Caco-2 (cell line): ENCODE measurements around the gene NDST3. TPM values are rescaled to one million over a fixed set of nuclear protein-coding genes. Genes with fewer than 3 reads are reported as not detected.

Experiments used
- BruUV-seq: library from RNA; stranded (reverse); fragments of 400-500 nt; replicated peaks from 2 replicates; lab custom pipeline; 2021; lab: Mats Ljungman, UMichigan
- CTCF ChIA-PET: fragments of 300-600 bp; sonication (Branson Sonifier 250); formaldehyde crosslinking; loops from one replicate; lab custom pipeline; 2022; ENCODE audit warnings: antibody characterized with exemption; lab: Charles Lee
- POLR2A ChIA-PET: fragments of 300-600 bp; sonication (Branson Sonifier 250); formaldehyde crosslinking; loops from one replicate; lab custom pipeline; 2022; ENCODE audit warnings: antibody characterized with exemption; lab: Charles Lee
- DNase-seq, 2 experiments: peaks; one replicate each; pipeline versions ENCODE4 v3.0.0 to v3.0.0-alpha.2; 2020 to 2022
- H3K27me3 ChIP-seq: replicated peaks from 2 replicates; pipeline ENCODE4 v1.6.0; 2011; ENCODE audit warnings: low read length; ENCODE audit not compliant: control insufficient read depth, insufficient read depth
- H3K36me3 ChIP-seq: 2 replicates; pipeline ENCODE4 v1.5.1; 2011; ENCODE audit warnings: low read length; ENCODE audit not compliant: control insufficient read depth, insufficient read depth
- H3K4me1 ChIP-seq: fragments of 250-450 bp; sonication (Bioruptor Pico); 2 replicates; pipeline ENCODE4 v1.5.1; 2020; ENCODE audit warnings: mild to moderate bottlenecking
- H3K4me3 ChIP-seq: 2 replicates; pipeline ENCODE4 v1.5.1; 2011; ENCODE audit warnings: low read depth, mild to moderate bottlenecking, control low read depth, low read length
- H3K9me3 ChIP-seq: fragments of 250-450 bp; sonication (Bioruptor Pico); 2 replicates; pipeline ENCODE4 v1.5.1; 2020; ENCODE audit warnings: mild to moderate bottlenecking, moderate library complexity
- H3K27ac Mint-ChIP-seq: one replicate; pipeline ENCODE4 v1.8.0; 2022; ENCODE audit warnings: mixed read lengths; ENCODE audit not compliant: unreplicated experiment
- H3K27me3 Mint-ChIP-seq: one replicate; pipeline ENCODE4 v1.8.0; 2022; ENCODE audit warnings: mixed read lengths; ENCODE audit not compliant: insufficient read depth, unreplicated experiment
- H3K36me3 Mint-ChIP-seq: one replicate; pipeline ENCODE4 v1.8.0; 2022; ENCODE audit warnings: mild to moderate bottlenecking, mixed read lengths; ENCODE audit not compliant: insufficient read depth, unreplicated experiment
- H3K4me1 Mint-ChIP-seq: one replicate; pipeline ENCODE4 v1.8.0; 2022; ENCODE audit warnings: low read depth, mixed read lengths; ENCODE audit not compliant: unreplicated experiment
- H3K4me3 Mint-ChIP-seq: one replicate; pipeline ENCODE4 v1.8.0; 2022; ENCODE audit warnings: mild to moderate bottlenecking, moderate library complexity, mixed read lengths; ENCODE audit not compliant: unreplicated experiment
- H3K9me3 Mint-ChIP-seq: one replicate; pipeline ENCODE4 v1.8.0; 2022; ENCODE audit warnings: mixed read lengths; ENCODE audit not compliant: unreplicated experiment
- intact Hi-C: fragments of 100-400 bp; cut with micrococcal nuclease; formaldehyde crosslinking; loops from one replicate; pipeline ENCODE4 v1.10.0; 2022; ENCODE audit not compliant: unreplicated experiment
- total RNA-seq: library from RNA; stranded (reverse); gene quantifications from 2 replicates; pipeline ENCODE4 v1.2.3, GENCODE V29; 2022
- TF ChIP-seq, protein P1 (sequence below), 2 experiments: fragments of 200-600 bp in 1 of 2; IDR thresholded peaks; 1 replicate in 1 of 2; 2 replicates in 1 of 2; pipeline versions ENCODE4 v1.5.1 to v1.8.0; 2011 to 2022; ENCODE audit warnings: antibody characterized with exemption in 1 of 2, control low read depth in 1 of 2, inconsistent platforms in 1 of 2, low read depth in 1 of 2, low read length in 1 of 2, mild to moderate bottlenecking in 1 of 2, moderate library complexity in 1 of 2; ENCODE audit not compliant: insufficient read depth in 1 of 2, severe bottlenecking in 1 of 2, unreplicated experiment in 1 of 2

NDST3 gene
- total RNA-seq, 1 experiment from 2014 or later, result not detected

DNA sequence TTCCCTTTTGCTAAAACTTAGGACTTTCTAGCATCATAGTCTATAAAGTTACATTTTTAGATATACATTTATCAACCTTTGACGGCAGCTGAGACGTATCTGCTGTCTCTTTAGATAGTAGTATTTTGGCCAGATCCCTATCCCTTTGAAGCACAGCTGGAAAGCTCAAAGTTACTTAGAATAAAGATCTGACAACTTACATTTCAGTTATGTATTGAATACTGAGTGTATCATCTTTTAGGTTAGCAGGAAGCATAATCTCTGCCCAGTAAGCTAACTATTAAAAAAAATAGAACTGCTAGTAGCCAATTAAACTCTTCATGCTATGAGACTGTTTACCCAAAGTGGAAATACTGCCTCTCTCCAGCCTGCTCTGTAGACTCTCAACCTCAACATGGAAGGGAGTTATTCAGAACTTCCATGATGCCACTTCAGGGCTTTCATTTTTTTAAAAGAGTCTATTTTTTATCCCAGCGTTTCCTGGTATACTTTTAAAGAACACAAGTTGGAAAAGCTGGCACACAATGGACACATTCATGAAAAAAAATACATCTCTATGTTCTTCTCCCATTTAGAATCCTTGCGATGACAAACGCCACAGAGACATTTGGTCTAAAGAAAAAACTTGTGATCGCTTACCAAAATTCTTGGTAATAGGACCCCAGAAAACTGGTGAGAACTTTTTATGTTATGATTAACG lies 192.2 kb downstream of the NDST3 start:
- H3K9me3 ChIP-seq, result no peaks in the 10 kb centered on the region
- H3K27me3 Mint-ChIP-seq, result no peaks in the 10 kb centered on the region
- no peak overlapping the region for H3K27ac Mint-ChIP-seq
- no peak for DNase-seq
- no TSS peak for BruUV-seq
- H3K9me3 Mint-ChIP-seq, result no peaks in the 10 kb centered on the region
- TF ChIP-seq, protein P1, sequence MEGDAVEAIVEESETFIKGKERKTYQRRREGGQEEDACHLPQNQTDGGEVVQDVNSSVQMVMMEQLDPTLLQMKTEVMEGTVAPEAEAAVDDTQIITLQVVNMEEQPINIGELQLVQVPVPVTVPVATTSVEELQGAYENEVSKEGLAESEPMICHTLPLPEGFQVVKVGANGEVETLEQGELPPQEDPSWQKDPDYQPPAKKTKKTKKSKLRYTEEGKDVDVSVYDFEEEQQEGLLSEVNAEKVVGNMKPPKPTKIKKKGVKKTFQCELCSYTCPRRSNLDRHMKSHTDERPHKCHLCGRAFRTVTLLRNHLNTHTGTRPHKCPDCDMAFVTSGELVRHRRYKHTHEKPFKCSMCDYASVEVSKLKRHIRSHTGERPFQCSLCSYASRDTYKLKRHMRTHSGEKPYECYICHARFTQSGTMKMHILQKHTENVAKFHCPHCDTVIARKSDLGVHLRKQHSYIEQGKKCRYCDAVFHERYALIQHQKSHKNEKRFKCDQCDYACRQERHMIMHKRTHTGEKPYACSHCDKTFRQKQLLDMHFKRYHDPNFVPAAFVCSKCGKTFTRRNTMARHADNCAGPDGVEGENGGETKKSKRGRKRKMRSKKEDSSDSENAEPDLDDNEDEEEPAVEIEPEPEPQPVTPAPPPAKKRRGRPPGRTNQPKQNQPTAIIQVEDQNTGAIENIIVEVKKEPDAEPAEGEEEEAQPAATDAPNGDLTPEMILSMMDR (IDR thresholded peaks at IDR 0.05; ENCODE audit: insufficient read depth in 1 of 2, low read depth in 1 of 2, low read length in 1 of 2, severe bottlenecking in 1 of 2, unreplicated experiment in 1 of 2), result no peak
- H3K4me1 ChIP-seq, result no peaks in the 10 kb centered on the region
- no peak overlapping the region for H3K4me3 ChIP-seq
- no peaks in the 10 kb centered on the region for H3K4me1 Mint-ChIP-seq
- no peak overlapping the region for H3K4me3 Mint-ChIP-seq
- H3K27me3 ChIP-seq, result no peaks in the 10 kb centered on the region
- intact Hi-C loops, result loop anchor here (10.0 kb wide), 1 partner anchor 432 kb away; no protein-coding TSS in a partner anchor
- CTCF ChIA-PET, result no interaction called here
- no peaks in the 10 kb centered on the region for H3K36me3 ChIP-seq
- POLR2A ChIA-PET, result no interaction called here
- H3K36me3 Mint-ChIP-seq, result no peaks in the 10 kb centered on the region

DNA sequence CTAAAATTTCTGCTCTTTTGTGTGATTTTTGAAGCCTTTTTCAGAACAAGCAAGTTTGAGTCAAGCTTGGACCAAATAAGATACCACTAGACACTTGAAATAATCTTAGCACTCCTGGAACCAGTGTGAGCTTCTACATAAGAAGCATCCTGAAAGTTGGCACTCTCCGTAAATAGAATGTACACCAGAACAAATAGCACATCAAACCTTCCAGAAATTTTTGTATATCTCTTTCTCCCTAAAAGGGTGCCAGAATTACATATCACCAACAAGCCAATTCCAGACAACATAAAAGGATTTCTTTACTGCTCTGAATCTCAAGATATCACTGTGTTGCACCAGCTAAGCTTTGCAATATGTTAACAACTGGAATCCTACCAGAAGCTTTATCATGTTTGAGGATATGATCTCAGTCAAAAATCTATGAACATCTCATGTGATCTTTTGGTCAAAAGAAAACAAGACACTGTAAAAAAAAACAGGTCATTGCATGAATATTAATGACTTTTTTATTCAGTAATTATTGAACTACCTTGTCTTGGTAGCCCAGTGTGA lies 201.4 kb downstream of the NDST3 start:
- ChIA-PET CTCF (no interaction called here), POLR2A (interaction anchor here (0.5 kb wide), 1 partner anchor 21 kb away, joined by 3 read pairs; no protein-coding TSS in a partner anchor)
- Mint-ChIP-seq H3K27ac (no peak overlapping the region), H3K4me1 (no peaks in the 10 kb centered on the region), H3K4me3 (no peak overlapping the region), H3K36me3 (no peaks in the 10 kb centered on the region), H3K9me3 (no peaks in the 10 kb centered on the region), H3K27me3 (peaks cover 10% of the 10 kb centered on the region)
- TF ChIP-seq, protein P1 (IDR thresholded peaks at IDR 0.05; ENCODE audit: insufficient read depth in 1 of 2, low read depth in 1 of 2, low read length in 1 of 2, severe bottlenecking in 1 of 2, unreplicated experiment in 1 of 2), result no peak
- Histone ChIP-seq H3K4me3 (no peak overlapping the region), H3K9me3 (no peaks in the 10 kb centered on the region), H3K4me1 (no peaks in the 10 kb centered on the region), H3K27me3 (no peaks in the 10 kb centered on the region), H3K36me3 (no peaks in the 10 kb centered on the region)
- no peak for DNase-seq
- intact Hi-C loops, result no loop called here
- BruUV-seq, result no TSS peak

DNA sequence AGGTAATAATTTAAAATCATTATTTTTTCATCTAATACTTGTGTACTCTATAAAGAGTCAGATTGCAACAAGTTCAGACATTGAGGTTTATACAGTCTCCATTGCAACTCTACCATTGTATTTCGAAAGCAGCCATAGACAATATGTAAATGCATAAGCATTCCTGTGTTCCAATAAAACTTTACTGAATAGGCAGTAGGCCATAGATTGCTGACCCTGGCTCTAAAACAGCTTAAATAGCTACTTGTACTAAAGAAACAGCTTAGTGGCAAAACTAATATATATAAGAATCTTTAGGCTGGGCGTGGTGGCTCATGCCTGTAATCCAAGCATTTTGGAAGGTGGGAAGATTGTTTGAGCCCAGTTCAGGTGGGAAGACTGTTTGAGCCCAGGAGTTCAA lies 203.2 kb downstream of the NDST3 start:
- H3K9me3 ChIP-seq, result no peaks in the 10 kb centered on the region
- POLR2A ChIA-PET, result no interaction called here
- peaks cover 13% of the 10 kb centered on the region for H3K27me3 Mint-ChIP-seq
- H3K36me3 ChIP-seq, result no peaks in the 10 kb centered on the region
- no peak overlapping the region for H3K27ac Mint-ChIP-seq
- H3K4me3 Mint-ChIP-seq, result no peak overlapping the region
- no peaks in the 10 kb centered on the region for H3K4me1 ChIP-seq
- TF ChIP-seq, protein P1 (IDR thresholded peaks at IDR 0.05; ENCODE audit: insufficient read depth in 1 of 2, low read depth in 1 of 2, low read length in 1 of 2, severe bottlenecking in 1 of 2, unreplicated experiment in 1 of 2), result no peak
- no peaks in the 10 kb centered on the region for H3K4me1 Mint-ChIP-seq
- BruUV-seq, result no TSS peak
- no peak for DNase-seq
- H3K27me3 ChIP-seq, result no peaks in the 10 kb centered on the region
- no peak overlapping the region for H3K4me3 ChIP-seq
- H3K36me3 Mint-ChIP-seq, result no peaks in the 10 kb centered on the region
- CTCF ChIA-PET, result no interaction called here
- intact Hi-C loops, result no loop called here
- no peaks in the 10 kb centered on the region for H3K9me3 Mint-ChIP-seq
